A673 (cell line): ENCODE measurements around the gene SRM. TPM values are rescaled to one million over a fixed set of nuclear protein-coding genes. Genes with fewer than 3 reads are reported as not detected.
"Not testable (repeated sequence)": the region's sequence is repeated elsewhere in the genome, so short reads cannot be mapped to it uniquely, and the experiment has no call there.

Experiments used
- BruUV-seq: library from RNA; stranded (reverse); fragments of 400-500 nt; replicated peaks from 2 replicates; lab custom pipeline; 2021; lab: Mats Ljungman, UMichigan
- CTCF ChIA-PET: fragments of 300-600 bp; sonication (Branson Sonifier 250); formaldehyde crosslinking; loops from one replicate; lab custom pipeline; 2022; ENCODE audit warnings: antibody characterized with exemption; lab: Charles Lee
- POLR2A ChIA-PET: fragments of 300-600 bp; sonication (Branson Sonifier 250); formaldehyde crosslinking; loops from one replicate; lab custom pipeline; 2022; ENCODE audit warnings: antibody characterized with exemption; ENCODE audit not compliant: low non-redundant PET; lab: Charles Lee
- DNase-seq: peaks from one replicate; pipeline ENCODE4 v3.0.0-alpha.2; 2015; ENCODE audit warnings: low spot score
- H3K27ac ChIP-seq: fragments of 200-600 bp; sonication (generic); 2 replicates; pipeline ENCODE4 v1.5.1; 2016; ENCODE audit warnings: mixed run types, low read depth, mild to moderate bottlenecking, mixed read lengths, antibody characterized with exemption, low read length; ENCODE audit not compliant: poor library complexity, severe bottlenecking
- H3K27me3 ChIP-seq: fragments of 200-600 bp; sonication (generic); replicated peaks from 2 replicates; pipeline ENCODE4 v1.6.1; 2017; ENCODE audit warnings: mixed run types, low read depth, mild to moderate bottlenecking, mixed read lengths, antibody characterized with exemption, low read length; ENCODE audit not compliant: insufficient read depth, poor library complexity
- H3K36me3 ChIP-seq: fragments of 200-600 bp; sonication (generic); 2 replicates; pipeline ENCODE4 v1.6.1; 2016; ENCODE audit warnings: mixed run types, mild to moderate bottlenecking, mixed read lengths, antibody characterized with exemption, low read length; ENCODE audit not compliant: insufficient read depth, poor library complexity, severe bottlenecking
- H3K4me1 ChIP-seq: fragments of 200-600 bp; sonication (generic); 2 replicates; pipeline ENCODE4 v1.6.1; 2017; ENCODE audit warnings: mixed run types, mild to moderate bottlenecking, mixed read lengths, antibody characterized with exemption, low read length; ENCODE audit not compliant: insufficient read depth, poor library complexity, severe bottlenecking
- H3K4me3 ChIP-seq: fragments of 200-600 bp; sonication (generic); 2 replicates; pipeline ENCODE4 v1.5.1; 2016; ENCODE audit warnings: low read depth, mixed run types, mild to moderate bottlenecking, mixed read lengths, low read length; ENCODE audit not compliant: poor library complexity, severe bottlenecking
- H3K9me3 ChIP-seq: fragments of 200-600 bp; sonication (generic); 2 replicates; pipeline ENCODE4 v1.6.1; 2016; ENCODE audit warnings: mixed run types, low read depth, mild to moderate bottlenecking, mixed read lengths, antibody characterized with exemption, low read length; ENCODE audit not compliant: poor library complexity, severe bottlenecking
- CTCF ChIP-seq: fragments of 300-800, 200-600 bp; sonication (generic); conservative IDR thresholded peaks from 2 replicates; pipeline ENCODE4 v1.5.1; 2017; ENCODE audit warnings: low read depth, mild to moderate bottlenecking, antibody characterized with exemption, low read length, moderate library complexity, mixed read lengths
- EZH2 ChIP-seq: fragments of 200-600 bp; sonication (generic); IDR thresholded peaks from 2 replicates; pipeline ENCODE4 v1.6.1; 2017; ENCODE audit warnings: borderline replicate concordance, low read depth, mild to moderate bottlenecking, mixed read lengths, antibody characterized with exemption, low read length; ENCODE audit not compliant: poor library complexity, severe bottlenecking
- intact Hi-C: fragments of 100-400 bp; cut with micrococcal nuclease; formaldehyde crosslinking; loops from one replicate; pipeline ENCODE4 v1.10.0; 2022; ENCODE audit not compliant: unreplicated experiment
- total RNA-seq: library from RNA; stranded (reverse); gene quantifications from 2 replicates; pipeline ENCODE4 v1.2.3, GENCODE V29; 2021

SRM gene
- total RNA-seq, 1 experiment from 2014 or later: 206 TPM

DNA sequence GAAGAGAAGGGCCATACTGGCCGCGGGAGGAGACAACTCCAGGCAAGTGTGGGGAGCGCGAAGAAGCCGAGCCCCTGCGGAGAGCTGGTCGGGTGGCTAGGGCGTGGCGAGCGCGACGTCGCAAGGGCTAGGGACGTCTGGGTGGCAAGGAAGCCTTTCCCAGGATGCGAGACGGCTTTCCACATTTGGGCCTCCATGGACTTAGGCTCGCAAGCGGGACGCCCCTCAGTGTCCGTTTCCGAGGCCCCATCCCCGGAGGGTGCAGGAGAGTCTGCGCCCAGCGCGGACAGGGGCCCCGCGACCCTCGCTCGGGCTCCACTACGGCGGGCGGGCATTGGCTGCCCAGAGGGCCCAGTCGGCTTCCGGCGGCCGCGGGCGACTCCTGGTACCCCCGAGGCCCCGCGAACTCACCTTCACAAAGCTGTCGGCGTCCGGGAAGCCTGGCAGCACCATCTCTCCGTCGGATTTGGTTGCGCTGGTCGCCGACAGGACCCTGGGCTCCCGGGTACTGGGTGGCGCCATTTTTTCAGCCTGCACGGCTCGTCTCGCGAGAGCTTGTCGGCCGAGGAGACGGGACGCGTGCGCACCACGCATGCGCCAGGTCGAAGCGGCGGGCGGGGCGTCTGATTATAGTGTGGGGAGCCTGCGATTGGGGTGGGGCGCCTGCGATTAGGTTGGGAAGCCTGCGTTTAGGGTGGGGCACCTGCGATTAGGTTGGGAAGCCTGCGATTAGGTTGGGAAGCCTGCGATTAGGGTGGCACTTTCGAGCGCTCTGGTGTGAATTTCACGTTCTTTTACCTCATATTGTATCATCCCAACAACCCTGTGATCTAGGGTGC lies 39.7 kb upstream of the SRM start, which contains the start of gene EXOSC10:
Gene EXOSC10 (minus strand): TSS at position 560 of the 839 bp plus-strand sequence. CDS start 38 bp downstream, at position 522.
- intact Hi-C loops: no loop called here
- peak within 1 kb of the TSS; percentile 94 for H3K27ac ChIP-seq
- TF ChIP-seq CTCF: no peak
- no peak for TF ChIP-seq EZH2
- CTCF ChIA-PET: no interaction called here
- POLR2A ChIA-PET: no interaction called here
- H3K4me1 ChIP-seq: peaks cover 11% of the 10 kb centered on the region
- H3K4me3 ChIP-seq: peak within 1 kb of the TSS; percentile 90
- DNase-seq: peak; percentile 95
- no peaks in the 10 kb centered on the region for H3K27me3 ChIP-seq
- no peaks in the 10 kb centered on the region for H3K9me3 ChIP-seq
- no TSS peak for BruUV-seq
- peaks cover 29% of the 10 kb centered on the region for H3K36me3 ChIP-seq

DNA sequence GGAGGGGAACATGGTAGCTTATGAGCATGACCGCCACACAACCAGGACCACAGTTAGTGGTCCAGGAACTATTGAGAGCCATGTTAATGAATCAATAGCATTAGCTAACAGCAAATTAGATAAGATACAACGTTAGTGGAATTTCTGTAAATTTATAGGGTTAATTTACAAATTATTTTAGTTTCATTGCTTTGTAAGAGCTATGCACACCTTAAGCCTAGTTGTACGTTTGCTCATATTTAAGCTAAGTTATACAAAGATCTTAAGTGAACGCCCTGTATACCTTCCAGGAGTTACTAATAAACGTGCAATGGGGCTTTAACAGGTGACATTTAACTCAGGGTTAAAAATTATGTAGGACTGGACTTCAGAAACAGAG lies 39.1 kb upstream of the SRM start:
- Histone ChIP-seq H3K9me3 (no peaks in the 10 kb centered on the region), H3K36me3 (peaks cover 35% of the 10 kb centered on the region), H3K27ac (peak overlapping the region; percentile 94), H3K4me3 (peak overlapping the region; percentile 90), H3K4me1 (peaks cover 11% of the 10 kb centered on the region), H3K27me3 (no peaks in the 10 kb centered on the region)
- no peak for DNase-seq
- intact Hi-C loops: no loop called here
- ChIA-PET POLR2A (no interaction called here), CTCF (no interaction called here)
- no peak for TF ChIP-seq CTCF
- no peak for TF ChIP-seq EZH2
- TSS peak; percentile 73 for BruUV-seq

DNA sequence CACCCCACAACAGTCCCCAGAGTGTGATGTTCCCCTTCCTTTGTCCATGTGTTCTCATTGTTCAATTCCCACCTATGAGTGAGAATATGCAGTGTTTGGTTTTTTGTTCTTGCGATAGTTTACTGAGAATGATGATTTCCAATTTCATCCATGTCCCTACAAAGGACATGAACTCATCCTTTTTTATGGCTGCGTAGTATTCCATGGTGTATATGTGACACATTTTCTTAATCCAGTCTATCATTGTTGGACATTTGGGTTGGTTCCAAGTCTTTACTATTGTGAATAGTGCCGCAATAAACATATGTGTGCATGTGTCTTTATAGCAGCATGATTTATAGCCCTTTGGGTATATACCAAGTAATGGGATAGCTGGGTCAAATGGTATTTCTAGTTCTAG lies 24.0 kb upstream of the SRM start:
- intact Hi-C loops, POLR2A ChIA-PET, H3K4me3 ChIP-seq, H3K27me3 ChIP-seq, BruUV-seq, DNase-seq, H3K27ac ChIP-seq, CTCF ChIA-PET, H3K4me1 ChIP-seq, H3K9me3 ChIP-seq: not testable (repeated sequence)
- H3K36me3 ChIP-seq: peaks cover 60% of the 10 kb centered on the region
